Activated naive CD8-positive, alpha-beta T cell treated with anti-CD3 and anti-CD28 coated beads, Interleukin-2, amount 50 U/mL, for 24 hours (primary cell): ENCODE data around the gene LTBP3.
"Not testable (repeated sequence)": the region's sequence is repeated elsewhere in the genome, so short reads cannot be mapped to it uniquely, and the experiment has no call there.

Experiments used
- ATAC-seq: fragments of 150-1000 bp; cut with Tn5 transposase; one replicate; pipeline ENCODE4 v1.10.0; 2021
- DNase-seq: peaks from one replicate; pipeline ENCODE4 v3.0.0; 2021
- H3K27ac Mint-ChIP-seq: one replicate; pipeline ENCODE4 v1.8.0; 2021; ENCODE audit warnings: mild to moderate bottlenecking, mixed read lengths
- H3K27me3 Mint-ChIP-seq: one replicate; pipeline ENCODE4 v1.8.0; 2021; ENCODE audit warnings: mixed read lengths
- H3K36me3 Mint-ChIP-seq: one replicate; pipeline ENCODE4 v1.8.0; 2021; ENCODE audit warnings: low read depth, mixed read lengths
- H3K4me1 Mint-ChIP-seq: one replicate; pipeline ENCODE4 v1.8.0; 2021; ENCODE audit warnings: mixed read lengths
- H3K4me3 Mint-ChIP-seq: one replicate; pipeline ENCODE4 v1.8.0; 2021; ENCODE audit warnings: mild to moderate bottlenecking, moderate library complexity, mixed read lengths
- H3K9me3 Mint-ChIP-seq: one replicate; pipeline ENCODE4 v1.8.0; 2021; ENCODE audit warnings: mixed read lengths

The LTBP3 gene

DNA sequence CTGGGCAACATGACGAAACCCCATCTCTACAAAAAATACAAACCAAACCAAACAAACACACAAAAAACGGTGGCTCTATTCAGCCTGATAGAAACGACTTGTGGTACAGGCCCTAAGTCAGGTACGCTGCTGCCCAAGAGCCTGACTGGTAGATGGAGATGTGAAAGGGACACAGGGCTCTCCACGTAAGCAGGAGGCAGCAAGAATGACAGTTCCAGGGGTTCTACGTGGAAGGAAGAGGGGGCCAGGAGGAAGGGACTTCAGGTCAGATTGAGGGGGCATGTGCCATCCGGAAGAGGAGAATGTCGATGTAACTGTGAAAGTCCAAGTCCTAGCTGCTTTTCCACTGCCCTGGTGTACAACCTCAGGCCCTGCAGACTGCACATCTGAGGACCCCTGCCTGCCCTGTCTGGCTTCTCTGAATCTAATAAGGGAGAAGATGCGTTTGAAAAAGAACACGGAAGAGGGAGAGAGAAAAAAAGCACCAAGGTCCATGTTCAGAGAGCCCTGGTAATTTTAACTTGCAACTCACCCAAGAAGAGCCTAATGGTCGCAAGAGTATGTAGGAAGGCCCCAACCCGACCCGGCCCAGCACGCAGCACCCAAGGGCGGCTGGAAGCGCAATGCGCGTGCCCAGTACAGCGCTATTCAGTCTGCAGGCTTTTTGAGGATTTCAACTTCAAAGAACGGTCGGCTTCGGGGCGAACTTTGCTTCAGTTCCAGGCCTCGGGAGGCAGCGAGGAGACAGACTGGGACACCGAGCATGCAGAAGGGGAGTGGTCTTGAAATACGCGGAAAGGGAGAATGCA, 11.2 kb upstream of the LTBP3 start:
- peak; percentile 8 for ATAC-seq
- DNase-seq, result no peak
- Mint-ChIP-seq H3K27me3 (no peaks in the 10 kb centered on the region), H3K9me3 (no peaks in the 10 kb centered on the region), H3K27ac (peak overlapping the region; percentile 93), H3K36me3 (peaks cover 20% of the 10 kb centered on the region), H3K4me3 (peak overlapping the region; percentile 99), H3K4me1 (peaks cover 68% of the 10 kb centered on the region)

DNA sequence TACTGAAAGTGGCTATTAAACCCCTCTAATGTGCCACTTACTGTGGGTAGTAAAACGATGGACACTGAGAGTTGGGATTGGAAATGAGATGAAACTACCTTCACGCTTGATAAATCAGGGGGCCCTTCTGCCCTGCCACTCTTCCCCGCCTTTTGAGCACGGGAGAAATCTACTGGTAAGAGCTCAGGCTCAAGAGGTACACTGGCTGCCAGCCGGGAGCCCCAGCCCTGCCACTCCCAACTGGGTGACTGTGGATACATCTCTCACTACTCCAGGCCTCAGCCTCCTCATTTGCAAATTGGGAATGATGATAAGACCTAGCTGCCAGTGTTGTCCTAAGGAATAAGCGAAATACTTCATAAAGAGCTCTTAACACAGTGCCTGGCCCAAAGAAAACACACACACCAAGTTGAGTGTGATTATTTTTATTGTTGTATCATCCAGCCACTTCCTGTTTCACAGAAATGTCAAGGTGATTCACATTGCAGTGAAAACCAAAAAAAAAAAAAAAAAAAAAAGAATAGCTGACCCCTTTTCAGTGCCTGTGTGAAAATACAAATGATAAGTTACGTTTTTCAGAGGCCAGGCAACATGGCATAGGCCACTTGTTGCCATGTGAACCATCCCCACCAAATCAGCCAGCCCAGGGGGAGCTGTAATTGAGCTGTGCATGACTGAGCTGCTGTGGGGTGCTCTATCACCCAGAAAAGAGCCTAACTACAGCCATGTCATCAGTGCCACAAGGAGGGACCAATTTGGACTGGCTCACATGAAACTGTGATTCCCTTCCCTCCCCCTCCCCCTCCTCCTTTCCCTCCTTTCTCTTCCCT, 7.7 kb upstream of the LTBP3 start:
- Mint-ChIP-seq H3K36me3 (peaks cover 11% of the 10 kb centered on the region), H3K27me3 (no peaks in the 10 kb centered on the region), H3K27ac (peak overlapping the region; percentile 91), H3K9me3 (no peaks in the 10 kb centered on the region), H3K4me3 (peak overlapping the region; percentile 50), H3K4me1 (peaks cover 58% of the 10 kb centered on the region)
- no peak for DNase-seq
- ATAC-seq, result peak; percentile 5

DNA sequence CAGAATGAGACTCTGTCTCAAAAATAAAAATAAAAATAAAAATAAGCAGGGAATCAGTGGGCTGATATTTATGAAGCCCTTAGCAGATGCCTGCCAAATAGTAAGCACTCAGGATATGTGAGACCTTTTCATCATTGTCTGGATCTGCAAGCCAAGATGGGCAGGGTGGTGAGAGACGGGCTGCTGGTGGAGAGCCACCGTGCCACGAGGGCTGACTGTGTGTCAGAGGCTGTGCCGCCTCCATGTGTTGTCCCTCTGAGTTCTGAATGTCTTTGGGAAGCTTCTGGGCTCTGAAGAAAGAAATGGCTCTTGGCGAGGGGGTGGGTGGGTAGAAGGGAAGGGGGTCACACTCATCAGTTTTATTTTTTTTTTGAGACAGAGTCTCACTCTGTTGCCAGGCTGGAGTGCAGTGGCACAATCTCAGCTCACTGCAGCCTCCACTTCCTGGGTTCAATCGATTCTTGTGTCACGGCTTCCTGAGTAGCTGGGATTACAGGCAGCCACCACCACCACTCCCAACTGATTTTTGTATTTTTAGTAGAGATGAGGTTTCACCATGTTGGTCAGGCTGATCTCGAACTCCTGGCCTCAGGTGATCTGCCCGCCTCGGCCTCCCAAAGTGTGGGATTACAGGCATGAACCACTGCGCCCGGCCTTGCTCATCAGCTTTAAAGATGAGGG, 6.9 kb upstream of the LTBP3 start:
- not testable (repeated sequence) for H3K27me3 Mint-ChIP-seq, H3K9me3 Mint-ChIP-seq, H3K36me3 Mint-ChIP-seq, DNase-seq, ATAC-seq
- H3K4me1 Mint-ChIP-seq, result peaks cover 63% of the 10 kb centered on the region
- peak overlapping the region; percentile 50 for H3K4me3 Mint-ChIP-seq
- H3K27ac Mint-ChIP-seq, result peak overlapping the region; percentile 91

DNA sequence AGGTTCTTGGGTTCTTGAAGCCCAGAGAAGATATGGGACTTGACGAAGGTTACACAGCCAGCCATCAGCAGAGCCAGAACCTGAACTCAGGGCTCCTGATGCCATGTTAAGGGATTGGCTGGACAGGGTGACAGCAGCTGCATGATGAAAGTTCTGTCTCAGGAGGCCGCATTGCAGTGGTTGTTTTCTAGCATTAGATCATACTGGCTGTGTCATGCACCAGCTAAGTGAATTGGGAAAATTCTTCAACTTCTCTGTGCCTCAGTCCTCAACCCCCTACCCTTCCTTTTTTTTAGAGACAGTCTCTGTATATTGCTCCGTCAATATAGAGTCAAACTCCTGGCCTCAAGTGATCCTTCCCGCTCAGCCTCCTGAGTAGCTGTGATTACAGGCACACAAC, 5.4 kb upstream of the LTBP3 start:
- Mint-ChIP-seq H3K27ac (peak overlapping the region; percentile 49), H3K27me3 (no peaks in the 10 kb centered on the region), H3K4me1 (peaks cover 65% of the 10 kb centered on the region), H3K4me3 (no peak overlapping the region), H3K36me3 (peaks cover 3% of the 10 kb centered on the region), H3K9me3 (no peaks in the 10 kb centered on the region)
- no peak for ATAC-seq
- DNase-seq, result no peak

DNA sequence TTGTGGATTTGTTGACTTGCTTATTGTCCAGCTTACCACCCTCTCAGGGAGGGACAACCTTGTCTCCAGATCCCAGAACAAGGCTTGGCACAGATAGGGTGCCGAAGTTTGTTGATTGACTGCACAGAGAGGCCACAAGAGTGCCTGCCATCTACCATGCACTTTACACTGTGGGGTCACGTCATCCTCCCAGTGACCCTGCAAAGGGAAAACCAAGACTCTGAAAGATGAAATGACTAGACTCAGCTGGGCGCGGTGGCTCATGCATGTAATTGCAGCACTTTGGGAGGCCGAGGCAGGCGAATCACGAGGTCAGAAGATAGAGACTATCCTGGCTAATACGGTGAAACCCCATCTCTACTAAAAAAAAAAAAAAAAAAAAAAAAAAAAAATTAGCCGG, 4.6 kb upstream of the LTBP3 start:
- Mint-ChIP-seq H3K4me1 (peaks cover 59% of the 10 kb centered on the region), H3K27ac (no peak overlapping the region), H3K36me3 (no peaks in the 10 kb centered on the region), H3K27me3 (no peaks in the 10 kb centered on the region), H3K4me3 (no peak overlapping the region), H3K9me3 (no peaks in the 10 kb centered on the region)
- DNase-seq, result no peak
- ATAC-seq, result no peak

DNA sequence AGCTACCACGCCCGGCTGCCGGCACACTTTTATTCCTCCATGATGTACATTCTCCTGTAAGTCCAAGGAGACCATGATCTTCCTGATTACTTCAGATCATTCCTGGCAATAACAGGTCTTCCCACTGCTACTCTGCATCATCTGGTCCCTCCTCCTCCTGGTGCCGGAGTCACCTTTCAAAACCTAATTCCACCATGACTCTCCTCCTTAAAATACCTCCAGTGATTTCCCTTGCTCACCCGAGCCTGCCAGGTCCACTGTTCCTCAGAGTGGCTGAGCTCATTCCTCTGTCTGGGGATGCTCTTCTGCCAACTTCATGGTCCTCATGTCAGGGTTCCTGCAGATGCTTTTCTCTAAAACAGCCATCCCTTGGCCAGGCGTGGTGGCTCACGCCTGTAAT, 3.9 kb upstream of the LTBP3 start:
- Mint-ChIP-seq H3K27me3 (no peaks in the 10 kb centered on the region), H3K4me1 (peaks cover 63% of the 10 kb centered on the region), H3K36me3 (no peaks in the 10 kb centered on the region), H3K4me3 (no peak overlapping the region), H3K9me3 (no peaks in the 10 kb centered on the region), H3K27ac (no peak overlapping the region)
- no peak for ATAC-seq
- DNase-seq, result no peak

DNA sequence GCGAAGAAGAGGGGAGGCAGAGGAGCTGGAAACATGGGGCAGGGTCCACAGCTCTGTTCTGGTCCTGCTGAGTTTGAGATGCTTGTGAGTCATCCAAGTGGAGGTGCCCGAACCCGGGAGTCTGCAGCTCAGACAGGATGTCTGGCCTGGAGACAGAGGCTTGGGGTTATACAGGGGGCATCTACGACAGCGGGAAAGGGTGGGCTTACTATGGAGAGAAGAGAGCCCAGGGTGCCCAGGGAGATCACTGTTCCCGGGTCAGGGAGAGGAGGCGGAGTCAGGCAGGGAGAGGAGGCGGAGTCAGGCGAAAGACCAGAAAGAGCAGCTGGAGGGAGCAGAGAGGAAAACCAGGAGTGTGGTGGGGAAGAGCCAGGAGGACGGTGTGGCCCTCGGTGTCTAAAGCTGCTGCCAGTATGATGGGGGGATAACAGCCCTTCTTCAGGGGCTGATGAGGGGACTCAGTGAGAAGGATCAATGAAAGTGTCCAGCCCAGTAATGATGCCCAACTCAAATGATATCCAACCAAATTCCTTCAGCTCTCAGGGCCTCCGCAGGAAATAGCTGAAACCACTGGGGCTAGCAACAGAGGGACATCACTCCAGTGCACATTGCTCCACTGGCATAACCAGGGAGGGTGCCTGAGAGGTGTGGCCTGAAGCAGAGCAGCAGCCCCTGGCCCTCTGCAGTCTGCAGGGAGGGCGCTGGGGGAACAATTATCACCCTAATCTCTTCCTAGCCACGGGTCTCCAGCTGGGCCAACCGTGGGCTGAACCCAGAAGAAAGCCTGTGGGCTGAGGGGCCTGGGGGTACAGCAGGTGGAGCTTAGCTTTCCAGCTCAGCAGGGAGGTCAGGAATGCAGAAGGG, 2.6 kb upstream of the LTBP3 start:
- DNase-seq (no peak), ATAC-seq (no peak)
- Mint-ChIP-seq H3K4me3 (no peak overlapping the region), H3K9me3 (no peaks in the 10 kb centered on the region), H3K27ac (peak overlapping the region; percentile 67), H3K4me1 (peaks cover 60% of the 10 kb centered on the region), H3K27me3 (no peaks in the 10 kb centered on the region), H3K36me3 (no peaks in the 10 kb centered on the region)

DNA sequence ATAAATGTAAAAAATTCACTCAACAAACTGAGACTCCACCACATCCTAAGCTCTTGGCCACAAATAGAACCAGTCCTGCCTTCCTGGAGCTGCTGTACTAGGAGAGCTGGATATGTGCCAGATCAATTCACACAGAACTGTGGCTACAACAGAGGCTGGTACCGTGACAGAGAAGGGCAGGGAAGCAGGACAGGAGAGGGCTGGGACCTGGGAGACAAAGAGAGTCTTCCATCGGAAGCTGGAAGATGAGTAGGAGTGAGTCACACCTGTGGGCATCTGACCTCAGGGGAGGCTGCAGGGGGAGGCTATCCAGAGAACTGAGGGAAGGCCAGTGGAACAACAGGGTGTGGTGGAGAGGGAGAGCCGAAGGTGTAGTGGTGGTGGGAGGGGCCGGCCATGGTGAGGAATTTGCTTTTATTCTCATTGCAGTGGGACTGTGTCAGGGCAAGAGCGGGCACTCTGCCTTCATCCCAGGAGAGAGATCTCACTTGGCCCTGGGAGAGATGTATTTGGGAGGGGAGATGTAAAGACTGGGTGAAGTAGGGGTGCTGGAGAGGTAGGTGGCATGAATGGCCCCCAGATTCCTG, 1.9 kb upstream of the LTBP3 start:
- Mint-ChIP-seq H3K9me3 (no peaks in the 10 kb centered on the region), H3K27ac (peak overlapping the region; percentile 67), H3K36me3 (no peaks in the 10 kb centered on the region), H3K4me3 (no peak overlapping the region), H3K27me3 (no peaks in the 10 kb centered on the region), H3K4me1 (peaks cover 60% of the 10 kb centered on the region)
- ATAC-seq (peak; percentile 17), DNase-seq (no peak)

DNA sequence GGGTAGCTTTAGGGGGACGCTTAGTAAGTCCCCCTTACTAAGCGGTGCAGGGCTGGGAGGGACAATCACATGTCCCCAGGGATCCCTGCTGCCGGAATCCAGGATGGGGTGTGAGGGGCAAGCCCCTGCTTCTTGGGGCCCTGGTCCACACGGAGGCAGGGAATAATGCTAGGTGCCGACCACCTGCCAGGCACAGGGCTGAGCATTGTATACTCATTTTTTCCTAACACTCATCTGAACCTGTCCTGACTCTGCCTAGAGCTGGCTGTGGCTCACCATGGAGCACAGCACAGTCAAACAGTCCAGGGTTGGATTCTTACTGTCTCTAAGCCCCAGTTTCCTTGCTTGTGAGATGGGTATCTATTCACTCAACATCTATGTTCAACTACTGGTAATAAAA, 1.4 kb upstream of the LTBP3 start:
- no peaks in the 10 kb centered on the region for H3K9me3 Mint-ChIP-seq
- H3K27ac Mint-ChIP-seq, result peak overlapping the region; percentile 67
- DNase-seq (no peak), ATAC-seq (peak; percentile 81)
- H3K36me3 Mint-ChIP-seq, result no peaks in the 10 kb centered on the region
- peaks cover 62% of the 10 kb centered on the region for H3K4me1 Mint-ChIP-seq
- H3K27me3 Mint-ChIP-seq, result no peaks in the 10 kb centered on the region
- H3K4me3 Mint-ChIP-seq, result no peak overlapping the region

DNA sequence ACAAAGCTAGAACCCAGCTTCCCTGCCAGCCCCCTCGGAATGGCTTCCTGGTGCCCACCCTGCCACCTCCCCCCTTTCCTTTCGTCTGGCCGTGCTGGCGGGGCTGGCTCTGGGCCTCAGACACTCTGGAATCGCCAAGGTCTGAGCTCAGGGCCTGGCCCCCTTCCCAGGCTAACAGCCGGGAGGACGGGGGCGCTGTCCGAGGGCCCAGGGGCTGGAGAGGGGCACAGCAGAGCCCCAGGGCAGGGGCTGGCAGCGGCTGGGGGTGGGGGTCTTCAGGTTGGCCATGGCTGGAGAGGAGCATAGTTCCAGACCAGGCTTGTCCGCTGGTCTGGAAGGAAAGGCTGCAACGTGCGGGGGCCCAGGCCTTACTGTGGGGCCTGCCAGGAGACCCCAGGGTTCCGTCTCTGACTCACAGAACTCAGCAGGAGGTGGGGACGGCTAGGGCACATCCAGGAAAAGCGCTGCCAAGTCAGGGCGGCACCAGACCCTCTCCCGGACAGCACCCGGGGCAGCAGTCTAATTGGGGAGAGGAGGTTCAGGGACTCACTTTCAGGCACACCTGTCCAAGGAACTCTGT, 861 bp upstream of the LTBP3 start:
- Mint-ChIP-seq H3K4me3 (peak overlapping the region; percentile 51), H3K4me1 (peaks cover 66% of the 10 kb centered on the region), H3K27ac (peak overlapping the region; percentile 67), H3K9me3 (no peaks in the 10 kb centered on the region), H3K36me3 (no peaks in the 10 kb centered on the region), H3K27me3 (no peaks in the 10 kb centered on the region)
- DNase-seq (no peak), ATAC-seq (no peak)

DNA sequence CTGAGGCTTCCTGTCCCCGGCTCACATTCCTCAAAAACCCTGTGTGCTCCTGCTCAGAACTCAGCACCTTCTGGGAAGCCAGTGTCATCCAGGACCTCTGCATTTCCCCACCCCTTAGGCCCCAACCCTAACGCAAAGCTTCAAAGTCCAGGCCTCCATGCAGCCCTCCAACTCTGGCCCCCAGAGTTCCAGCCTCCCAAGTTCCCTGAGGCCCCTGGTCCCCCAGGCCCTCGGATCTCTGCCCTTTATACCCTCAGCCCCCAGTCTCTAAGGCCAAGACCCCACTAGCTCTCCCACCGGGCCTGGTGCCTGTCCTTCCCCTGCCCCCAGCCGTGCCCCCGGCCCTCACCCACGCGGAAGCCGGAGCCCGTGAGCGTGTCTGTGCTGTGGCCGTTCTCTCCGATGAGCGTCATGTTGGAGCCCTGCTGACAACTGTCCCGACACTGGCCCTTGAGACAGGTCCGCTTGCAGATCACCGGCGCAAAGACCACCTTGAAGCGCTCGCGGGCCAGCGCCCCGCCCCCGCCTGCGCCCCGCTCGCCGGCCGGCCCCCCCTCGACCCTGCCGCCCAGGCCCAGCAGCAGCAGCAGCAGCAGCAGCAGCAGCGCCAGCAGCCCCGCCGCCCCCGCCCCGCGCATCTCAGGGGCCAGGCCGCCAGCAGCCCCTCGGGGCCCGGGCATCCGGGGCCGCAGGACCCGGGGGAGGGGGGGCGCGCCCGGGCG, 718 bp downstream of the LTBP3 start:
- Mint-ChIP-seq H3K4me1 (peaks cover 66% of the 10 kb centered on the region), H3K9me3 (no peaks in the 10 kb centered on the region), H3K27me3 (no peaks in the 10 kb centered on the region), H3K27ac (peak overlapping the region; percentile 86), H3K36me3 (no peaks in the 10 kb centered on the region), H3K4me3 (peak overlapping the region; percentile 78)
- no peak for DNase-seq
- ATAC-seq, result no peak

DNA sequence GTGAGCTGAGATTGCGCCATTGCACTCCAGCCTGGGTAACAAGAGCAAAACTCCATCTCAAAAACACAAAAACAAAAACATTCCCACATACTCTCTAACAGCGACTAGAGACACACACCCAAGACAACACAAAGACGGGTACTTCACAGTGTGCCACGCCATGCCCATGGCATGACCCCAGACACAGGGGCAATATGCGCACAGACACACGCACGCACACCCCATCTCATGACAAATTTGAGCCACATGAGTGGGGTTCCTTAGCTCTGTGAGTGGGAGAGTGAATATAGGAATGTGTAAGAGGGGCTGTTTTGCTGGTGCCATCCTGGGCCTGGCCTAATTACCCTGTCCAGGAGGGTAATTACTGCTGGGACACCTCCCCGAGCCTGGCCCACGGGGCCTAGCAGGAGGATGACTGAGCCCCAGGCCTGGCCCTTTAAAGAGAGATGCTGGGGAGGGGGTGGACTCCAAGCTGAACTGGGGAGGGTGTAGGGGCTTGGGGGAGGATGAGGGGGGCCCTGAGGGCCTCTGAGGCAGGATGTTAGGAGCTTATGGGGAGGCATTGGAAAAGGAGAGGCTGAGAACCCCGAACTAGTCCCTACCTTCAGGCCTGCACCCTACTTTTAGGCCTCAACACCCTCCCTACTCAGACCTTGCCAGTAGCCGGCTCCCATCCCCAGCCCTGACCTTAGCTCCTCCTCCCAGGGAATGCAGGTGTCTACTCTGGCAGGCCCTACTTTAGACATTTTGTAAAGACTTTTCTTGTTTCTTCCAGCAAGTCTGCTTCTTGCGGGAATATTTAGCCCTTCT, 1.5 kb downstream of the LTBP3 start:
- no peak for ATAC-seq
- Mint-ChIP-seq H3K27ac (peak overlapping the region; percentile 86), H3K9me3 (no peaks in the 10 kb centered on the region), H3K4me1 (peaks cover 70% of the 10 kb centered on the region), H3K4me3 (peak overlapping the region; percentile 78), H3K27me3 (no peaks in the 10 kb centered on the region), H3K36me3 (no peaks in the 10 kb centered on the region)
- DNase-seq, result no peak
